NB4 (cell line): ENCODE data around the gene PRSS56.

Experiments used
- CTCF ChIP-seq: IDR thresholded peaks from one replicate; pipeline ENCODE4 v1.5.1; 2012; ENCODE audit warnings: low read depth, low read length
- MAX ChIP-seq: IDR thresholded peaks from 2 replicates; pipeline ENCODE4 v1.6.1; 2011; ENCODE audit warnings: low read depth, low read length
- MYC ChIP-seq: IDR thresholded peaks from 2 replicates; pipeline ENCODE4 v1.6.1; 2011; ENCODE audit warnings: low read depth, low read length
- POLR2A ChIP-seq: IDR thresholded peaks from 2 replicates; pipeline ENCODE4 v1.6.1; 2011; ENCODE audit warnings: mild to moderate bottlenecking; ENCODE audit not compliant: insufficient read length; ENCODE audit errors: extremely low read depth

- no peak for TF ChIP-seq CTCF
- no peak for TF ChIP-seq POLR2A
- no peak for TF ChIP-seq MAX
- TF ChIP-seq MYC = no peak
Observed at GRCh38 chr2:232501794-232502390, 18.3 kb upstream of the PRSS56 start.
